CD14-positive monocyte (primary cell): Measurements from ENCODE around the gene COL25A1. TPM values are rescaled to one million over a fixed set of nuclear protein-coding genes. Genes with fewer than 3 reads are reported as not detected.

Experiments
- DNase-seq, 3 donors: peaks; one replicate each; pipeline ENCODE4 v3.0.0-alpha.2; 2011 to 2022
- H2AFZ ChIP-seq: 2 replicates; pipeline ENCODE4 v1.6.0; 2012; ENCODE audit warnings: mild to moderate bottlenecking, low read depth, low read length, inconsistent platforms; ENCODE audit not compliant: insufficient read depth, poor library complexity, severe bottlenecking
- H3K27ac ChIP-seq, 2 donors: 1 replicate in 1 of 2; 2 replicates in 1 of 2; pipeline ENCODE4 v1.5.1; 2012 to 2013; ENCODE audit warnings: low read length in 2 of 2, control low read depth in 1 of 2, inconsistent platforms in 1 of 2, low read depth in 1 of 2, mild to moderate bottlenecking in 1 of 2
- H3K27me3 ChIP-seq, 2 donors: one replicate each; pipeline versions ENCODE4 v1.6.0 to v1.6.1; 2011 to 2013; ENCODE audit warnings: low read length in 2 of 2; ENCODE audit not compliant: control insufficient read depth in 2 of 2, insufficient read depth in 2 of 2
- H3K36me3 ChIP-seq, 2 donors: replicated peaks in 1 of 2; 1 replicate in 1 of 2; 2 replicates in 1 of 2; pipeline versions ENCODE4 v1.5.1 to v1.6.1; 2012 to 2013; ENCODE audit warnings: low read length in 2 of 2, control low read depth in 1 of 2, inconsistent platforms in 1 of 2, mild to moderate bottlenecking in 1 of 2; ENCODE audit not compliant: insufficient read depth in 2 of 2, control insufficient read depth in 1 of 2
- H3K4me1 ChIP-seq, 2 donors: 1 replicate in 1 of 2; 2 replicates in 1 of 2; pipeline versions ENCODE4 v1.5.1 to v1.6.1; 2012 to 2013; ENCODE audit warnings: low read length in 2 of 2, control low read depth in 1 of 2, inconsistent platforms in 1 of 2, mild to moderate bottlenecking in 1 of 2, moderate library complexity in 1 of 2; ENCODE audit not compliant: insufficient read depth in 2 of 2, control insufficient read depth in 1 of 2
- H3K4me2 ChIP-seq: replicated peaks from 2 replicates; pipeline ENCODE3; 2012; ENCODE audit warnings: low read length, moderate library complexity, mild to moderate bottlenecking; ENCODE audit not compliant: poor library complexity, severe bottlenecking; ENCODE audit errors: extremely low read depth
- H3K4me3 ChIP-seq, 3 experiments: fragments of 200-600 bp in 1 of 3; sonication (generic) in 1 of 3; replicated peaks in 1 of 3; 1 replicate in 2 of 3; 2 replicates in 1 of 3; pipeline ENCODE4 v1.5.1; 2011 to 2013; ENCODE audit warnings: low read length in 3 of 3, mild to moderate bottlenecking in 3 of 3, control low read depth in 2 of 3, low read depth in 2 of 3, inconsistent platforms in 1 of 3, moderate library complexity in 1 of 3
- H3K79me2 ChIP-seq: 2 replicates; pipeline ENCODE4 v1.6.0; 2012; ENCODE audit warnings: mild to moderate bottlenecking, control low read depth, inconsistent platforms, low read length, moderate library complexity; ENCODE audit not compliant: insufficient read depth
- H3K9ac ChIP-seq: 2 replicates; pipeline ENCODE4 v1.6.0; 2017; ENCODE audit warnings: low read length, mild to moderate bottlenecking; ENCODE audit not compliant: insufficient read depth, poor library complexity, severe bottlenecking
- H3K9me3 ChIP-seq, 2 donors: replicated peaks in 1 of 2; 1 replicate in 1 of 2; 2 replicates in 1 of 2; pipeline versions ENCODE4 v1.5.1 to v1.6.1; 2012 to 2013; ENCODE audit warnings: low read length in 2 of 2, control low read depth in 1 of 2; ENCODE audit not compliant: control insufficient read depth in 1 of 2, insufficient read depth in 1 of 2
- H4K20me1 ChIP-seq: 2 replicates; pipeline ENCODE4 v1.6.0; 2012; ENCODE audit warnings: mild to moderate bottlenecking, low read length, control low read depth, moderate library complexity; ENCODE audit not compliant: insufficient read depth
- H3K27ac Mint-ChIP-seq, 7 donors: one replicate each; pipeline ENCODE4 v1.8.0; 2020; ENCODE audit warnings: mild to moderate bottlenecking in 7 of 7, mixed read lengths in 7 of 7, moderate library complexity in 6 of 7, inconsistent platforms in 2 of 7
- H3K27me3 Mint-ChIP-seq, 3 donors: one replicate each; pipeline ENCODE4 v1.8.0; 2021 to 2022; ENCODE audit warnings: low read depth in 3 of 3, mild to moderate bottlenecking in 3 of 3, mixed read lengths in 3 of 3, moderate library complexity in 3 of 3, inconsistent platforms in 1 of 3
- H3K36me3 Mint-ChIP-seq, 2 donors: one replicate each; pipeline ENCODE4 v1.8.0; 2020; ENCODE audit warnings: mixed read lengths in 2 of 2, inconsistent platforms in 1 of 2, mild to moderate bottlenecking in 1 of 2
- H3K4me1 Mint-ChIP-seq: one replicate; pipeline ENCODE4 v1.8.0; 2020; ENCODE audit warnings: mild to moderate bottlenecking, mixed read lengths
- H3K4me3 Mint-ChIP-seq, 2 donors: one replicate each; pipeline ENCODE4 v1.8.0; 2020; ENCODE audit warnings: mild to moderate bottlenecking in 2 of 2, mixed read lengths in 2 of 2, moderate library complexity in 1 of 2
- H3K9me3 Mint-ChIP-seq, 7 donors: one replicate each; pipeline ENCODE4 v1.8.0; 2020 to 2022; ENCODE audit warnings: mixed read lengths in 7 of 7, mild to moderate bottlenecking in 6 of 7, moderate library complexity in 6 of 7, inconsistent platforms in 2 of 7
- WGBS: methylation state at CpG from one replicate; pipeline ENCODE4 v1.1.5; 2013; ENCODE audit warnings: missing lambda C conversion rate; ENCODE audit not compliant: insufficient coverage; 5-methylcytosine and 5-hydroxymethylcytosine counted together
- intact Hi-C, 2 donors: fragments of 100-400 bp; cut with micrococcal nuclease; formaldehyde crosslinking; loops; one replicate each; pipeline versions ENCODE4 v1.15.0 to v1.15.1; 2023
- polyA plus RNA-seq, 3 donors: library from polyadenylated mRNA; depleted of rRNA in 1 of 3; unstranded in 2 of 3; stranded (reverse) in 1 of 3; fragments of 300-500 nt in 2 of 3; fragments of >200 nt in 1 of 3; fragmentation: Illumina TruSeq in 2 of 3; gene quantifications; 1 replicate in 2 of 3; 2 replicates in 1 of 3; pipeline ENCODE4 v1.2.3, GENCODE V29; 2012 to 2021
- TF ChIP-seq, protein P1 (sequence below): fragments of 200-600 bp; IDR thresholded peaks from one replicate; pipeline ENCODE4 v1.8.0; 2022; ENCODE audit warnings: antibody characterized with exemption, mild to moderate bottlenecking

The COL25A1 gene
- polyA plus RNA-seq, 3 donors = not detected

DNA sequence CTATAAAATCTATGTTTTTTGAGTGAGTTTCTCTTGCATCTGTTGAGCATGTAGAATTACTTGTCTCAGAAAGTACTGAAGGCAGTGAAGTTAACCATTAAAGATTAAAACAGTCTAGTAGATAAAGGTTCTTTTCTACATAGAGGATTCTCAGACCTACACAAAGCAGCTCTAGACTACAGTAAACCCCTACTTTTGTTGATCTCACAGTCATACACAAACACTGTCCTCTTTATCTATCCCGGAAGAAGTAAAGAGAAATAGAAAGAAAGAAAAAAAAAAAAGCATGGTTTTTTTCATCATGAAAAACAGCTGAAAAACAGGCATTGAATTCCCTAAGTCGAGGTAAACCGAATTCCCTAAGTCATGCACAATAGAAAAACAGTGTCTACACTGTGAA, 58.6 kb downstream of the COL25A1 start:
- Histone ChIP-seq H3K4me1 (no peaks in the 10 kb centered on the region), H3K4me2 (no peak overlapping the region), H3K27ac (no peak overlapping the region), H3K79me2 (no peaks in the 10 kb centered on the region), H3K27me3 (no peaks in the 10 kb centered on the region), H3K9ac (no peak overlapping the region), H3K9me3 (no peaks in the 10 kb centered on the region), H4K20me1 (no peaks in the 10 kb centered on the region), H3K36me3 (no peaks in the 10 kb centered on the region), H3K4me3 (no peak overlapping the region), H2AFZ (no peak overlapping the region)
- TF ChIP-seq, protein P1, sequence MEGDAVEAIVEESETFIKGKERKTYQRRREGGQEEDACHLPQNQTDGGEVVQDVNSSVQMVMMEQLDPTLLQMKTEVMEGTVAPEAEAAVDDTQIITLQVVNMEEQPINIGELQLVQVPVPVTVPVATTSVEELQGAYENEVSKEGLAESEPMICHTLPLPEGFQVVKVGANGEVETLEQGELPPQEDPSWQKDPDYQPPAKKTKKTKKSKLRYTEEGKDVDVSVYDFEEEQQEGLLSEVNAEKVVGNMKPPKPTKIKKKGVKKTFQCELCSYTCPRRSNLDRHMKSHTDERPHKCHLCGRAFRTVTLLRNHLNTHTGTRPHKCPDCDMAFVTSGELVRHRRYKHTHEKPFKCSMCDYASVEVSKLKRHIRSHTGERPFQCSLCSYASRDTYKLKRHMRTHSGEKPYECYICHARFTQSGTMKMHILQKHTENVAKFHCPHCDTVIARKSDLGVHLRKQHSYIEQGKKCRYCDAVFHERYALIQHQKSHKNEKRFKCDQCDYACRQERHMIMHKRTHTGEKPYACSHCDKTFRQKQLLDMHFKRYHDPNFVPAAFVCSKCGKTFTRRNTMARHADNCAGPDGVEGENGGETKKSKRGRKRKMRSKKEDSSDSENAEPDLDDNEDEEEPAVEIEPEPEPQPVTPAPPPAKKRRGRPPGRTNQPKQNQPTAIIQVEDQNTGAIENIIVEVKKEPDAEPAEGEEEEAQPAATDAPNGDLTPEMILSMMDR = no peak
- no peak overlapping the region for H3K4me3 Mint-ChIP-seq
- intact Hi-C loops = no loop called here
- no peak overlapping the region for H3K27ac Mint-ChIP-seq
- H3K36me3 Mint-ChIP-seq = no peaks in the 10 kb centered on the region
- H3K4me1 Mint-ChIP-seq = no peaks in the 10 kb centered on the region
- WGBS = no CpG with 5 or more reads among the region's 3 CpGs
- H3K9me3 Mint-ChIP-seq = peaks cover 0 to 4% (median 0%) of the 10 kb centered on the region in 7 donors
- no peaks in the 10 kb centered on the region for H3K27me3 Mint-ChIP-seq
- DNase-seq = no peak

DNA sequence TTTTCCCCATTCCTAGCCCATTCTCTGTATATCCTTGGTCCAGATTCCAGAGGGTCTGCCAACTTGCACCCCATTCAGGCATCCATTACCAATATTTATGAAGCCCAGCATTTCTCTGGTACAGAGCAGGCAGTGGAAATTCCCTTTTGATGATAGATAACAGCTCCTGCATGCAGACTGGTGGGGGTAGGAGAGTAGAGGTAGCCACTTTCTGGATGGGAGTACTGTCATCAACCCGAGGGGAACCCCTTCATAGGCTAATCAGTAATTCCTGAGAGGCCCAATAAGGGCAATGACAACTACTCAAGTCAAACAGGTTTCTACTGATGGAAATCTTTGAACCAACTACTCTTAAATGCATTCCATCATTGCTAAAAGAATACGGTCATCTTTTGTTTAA, 63.7 kb downstream of the COL25A1 start:
- Mint-ChIP-seq H3K27ac (no peak overlapping the region), H3K9me3 (peaks cover 0 to 2% (median 0%) of the 10 kb centered on the region in 7 donors), H3K4me1 (no peaks in the 10 kb centered on the region), H3K4me3 (no peak overlapping the region), H3K36me3 (no peaks in the 10 kb centered on the region), H3K27me3 (no peaks in the 10 kb centered on the region)
- no CpG with 5 or more reads among the region's 2 CpGs for WGBS
- TF ChIP-seq, protein P1 = no peak
- Histone ChIP-seq H3K4me2 (no peak overlapping the region), H3K4me1 (no peaks in the 10 kb centered on the region), H2AFZ (no peak overlapping the region), H3K9me3 (no peaks in the 10 kb centered on the region), H3K79me2 (no peaks in the 10 kb centered on the region), H3K9ac (no peak overlapping the region), H3K4me3 (no peak overlapping the region), H3K27me3 (no peaks in the 10 kb centered on the region), H3K36me3 (no peaks in the 10 kb centered on the region), H4K20me1 (no peaks in the 10 kb centered on the region), H3K27ac (no peak overlapping the region)
- intact Hi-C loops = no loop called here
- DNase-seq = no peak
